Smooth muscle cell (in vitro differentiated cells): ENCODE data around the gene SEC16A. TPM values are rescaled to one million over a fixed set of nuclear protein-coding genes. Genes with fewer than 3 reads are reported as not detected.

Experiments
- DNase-seq: peaks from one replicate; lab custom pipeline; 2025; ENCODE audit not compliant: unreplicated experiment; lab: John Stamatoyannopoulos, UW
- H2AFZ ChIP-seq: fragments of 200-600 bp; sonication (generic); 2 replicates; pipeline ENCODE4 v1.6.0; 2016; ENCODE audit warnings: antibody characterized with exemption, low read depth, mild to moderate bottlenecking
- H3F3A ChIP-seq: fragments of 200-600 bp; sonication (generic); 2 replicates; pipeline ENCODE4 v1.6.0; 2017; ENCODE audit warnings: antibody characterized with exemption, low read depth
- H3K27ac ChIP-seq: fragments of 200-600 bp; sonication (generic); 2 replicates; pipeline ENCODE4 v1.5.1; 2016; ENCODE audit warnings: low read depth, mild to moderate bottlenecking
- H3K27me3 ChIP-seq: fragments of 200-600 bp; sonication (generic); 2 replicates; pipeline ENCODE4 v1.6.1; 2016; ENCODE audit warnings: low read depth, mild to moderate bottlenecking
- H3K36me3 ChIP-seq: fragments of 200-600 bp; sonication (generic); 2 replicates; pipeline ENCODE4 v1.5.1; 2016; ENCODE audit warnings: low read depth
- H3K4me1 ChIP-seq: fragments of 200-600 bp; sonication (generic); 2 replicates; pipeline ENCODE4 v1.5.1; 2016; ENCODE audit warnings: low read depth
- H3K4me2 ChIP-seq: fragments of 200-600 bp; sonication (generic); 2 replicates; pipeline ENCODE4 v1.6.0; 2016; ENCODE audit warnings: mild to moderate bottlenecking
- H3K4me3 ChIP-seq: fragments of 200-600 bp; sonication (generic); 2 replicates; pipeline ENCODE4 v1.5.1; 2016; ENCODE audit warnings: mild to moderate bottlenecking
- H3K79me2 ChIP-seq: fragments of 200-600 bp; sonication (generic); 2 replicates; pipeline ENCODE4 v1.6.0; 2016; ENCODE audit warnings: low read depth, mild to moderate bottlenecking
- H3K9ac ChIP-seq: fragments of 200-600 bp; sonication (generic); 2 replicates; pipeline ENCODE4 v1.6.0; 2016; ENCODE audit warnings: low read depth
- H3K9me3 ChIP-seq: fragments of 200-600 bp; sonication (generic); replicated peaks from 2 replicates; pipeline ENCODE4 v1.5.1; 2016; ENCODE audit warnings: low read depth
- H4K20me1 ChIP-seq: fragments of 200-600 bp; sonication (generic); 2 replicates; pipeline ENCODE4 v1.6.0; 2016; ENCODE audit warnings: low read depth
- CTCF ChIP-seq: fragments of 200-600 bp; sonication (generic); IDR thresholded peaks from 2 replicates; pipeline ENCODE4 v1.5.1; 2017; ENCODE audit warnings: borderline replicate concordance, mild to moderate bottlenecking, antibody characterized with exemption; ENCODE audit not compliant: insufficient read depth, poor library complexity, severe bottlenecking
- WGBS: methylation state at CpG from one replicate; pipeline ENCODE4 v1.1.7; 2016; ENCODE audit warnings: low lambda C conversion rate; 5-methylcytosine and 5-hydroxymethylcytosine counted together
- polyA plus RNA-seq: library from polyadenylated mRNA; unstranded; fragments of >200 nt; fragmentation: Nextera tagmentation; extraction: Ambion mirVana; gene quantifications from 2 replicates; pipeline ENCODE4 v1.2.1, GENCODE V29; 2016
- total RNA-seq: library from RNA; depleted of rRNA; stranded (reverse); fragments of >200 nt; gene quantifications from 2 replicates; pipeline ENCODE4 v1.2.3, GENCODE V29; 2014

SEC16A gene
- total and polyA plus RNA-seq, 2 experiments from 2014 or later = 45.7 to 56.8 TPM

- H3K27me3 ChIP-seq = no peaks in the 10 kb centered on the region
- DNase-seq = no peak
- H3K9ac ChIP-seq = no peak overlapping the region
- H3K79me2 ChIP-seq = no peaks in the 10 kb centered on the region
- TF ChIP-seq CTCF = no peak
- no peak overlapping the region for H3K27ac ChIP-seq
- H3K4me3 ChIP-seq = no peak overlapping the region
- H4K20me1 ChIP-seq = peaks cover 7% of the 10 kb centered on the region
- H3K9me3 ChIP-seq = no peaks in the 10 kb centered on the region
- 97% methylated on average over 26 of the region's 26 CpGs for WGBS
- no peak overlapping the region for H2AFZ ChIP-seq
- no peaks in the 10 kb centered on the region for H3K4me1 ChIP-seq
- H3F3A ChIP-seq = peaks cover 5% of the 10 kb centered on the region
- no peaks in the 10 kb centered on the region for H3K36me3 ChIP-seq
- H3K4me2 ChIP-seq = no peak overlapping the region
These were observed 60.0 kb downstream of the SEC16A start for GRCh38 chr9:136422876-136423275.

- no peak overlapping the region for H3K9ac ChIP-seq
- H3K36me3 ChIP-seq = no peaks in the 10 kb centered on the region
- H3K9me3 ChIP-seq = no peaks in the 10 kb centered on the region
- WGBS = over 99% methylated on average over 21 of the region's 21 CpGs
- peaks cover 2% of the 10 kb centered on the region for H3F3A ChIP-seq
- DNase-seq = no peak
- H3K4me2 ChIP-seq = no peak overlapping the region
- no peaks in the 10 kb centered on the region for H3K4me1 ChIP-seq
- no peak for TF ChIP-seq CTCF
- H3K27me3 ChIP-seq = no peaks in the 10 kb centered on the region
- no peak overlapping the region for H3K4me3 ChIP-seq
- H2AFZ ChIP-seq = no peak overlapping the region
- H3K27ac ChIP-seq = no peak overlapping the region
- peaks cover 7% of the 10 kb centered on the region for H4K20me1 ChIP-seq
- H3K79me2 ChIP-seq = no peaks in the 10 kb centered on the region
These were observed 61.0 kb downstream of the SEC16A start for GRCh38 chr9:136421791-136422190.

GRCh38 chr9:136419092-136419420, 63.8 kb downstream of the SEC16A start:
- no peak overlapping the region for H3K27ac ChIP-seq
- H3F3A ChIP-seq = no peaks in the 10 kb centered on the region
- H4K20me1 ChIP-seq = peaks cover 4% of the 10 kb centered on the region
- DNase-seq = no peak
- H3K9ac ChIP-seq = no peak overlapping the region
- no peak for TF ChIP-seq CTCF
- H3K4me3 ChIP-seq = no peak overlapping the region
- no peaks in the 10 kb centered on the region for H3K9me3 ChIP-seq
- H2AFZ ChIP-seq = no peak overlapping the region
- no peaks in the 10 kb centered on the region for H3K4me1 ChIP-seq
- 96% methylated on average over 12 of the region's 12 CpGs for WGBS
- no peak overlapping the region for H3K4me2 ChIP-seq
- peaks cover 1% of the 10 kb centered on the region for H3K79me2 ChIP-seq
- no peaks in the 10 kb centered on the region for H3K27me3 ChIP-seq
- no peaks in the 10 kb centered on the region for H3K36me3 ChIP-seq

- 97% methylated on average over 48 of the region's 48 CpGs for WGBS
- H3K9me3 ChIP-seq = no peaks in the 10 kb centered on the region
These were observed 64.4 kb downstream of the SEC16A start for GRCh38 chr9:136418182-136419091.

More at GRCh38 chr9:136418182-136419091, 64.4 kb downstream of the SEC16A start:
- Histone ChIP-seq H2AFZ (no peak overlapping the region), H3F3A (no peaks in the 10 kb centered on the region), H3K4me1 (no peaks in the 10 kb centered on the region), H3K4me2 (no peak overlapping the region), H4K20me1 (peaks cover 5% of the 10 kb centered on the region), H3K36me3 (no peaks in the 10 kb centered on the region), H3K9ac (no peak overlapping the region), H3K27me3 (no peaks in the 10 kb centered on the region), H3K79me2 (peaks cover 6% of the 10 kb centered on the region), H3K27ac (no peak overlapping the region), H3K4me3 (no peak overlapping the region)
- no peak for DNase-seq
- TF ChIP-seq CTCF = no peak
